ENCODE data around the gene RABEP1. TPM values are rescaled to one million over a fixed set of nuclear protein-coding genes. Genes with fewer than 3 reads are reported as not detected.

Gene RABEP1
- total RNA-seq, 1 experiment from 2014 or later, result 21.8 TPM

DNA sequence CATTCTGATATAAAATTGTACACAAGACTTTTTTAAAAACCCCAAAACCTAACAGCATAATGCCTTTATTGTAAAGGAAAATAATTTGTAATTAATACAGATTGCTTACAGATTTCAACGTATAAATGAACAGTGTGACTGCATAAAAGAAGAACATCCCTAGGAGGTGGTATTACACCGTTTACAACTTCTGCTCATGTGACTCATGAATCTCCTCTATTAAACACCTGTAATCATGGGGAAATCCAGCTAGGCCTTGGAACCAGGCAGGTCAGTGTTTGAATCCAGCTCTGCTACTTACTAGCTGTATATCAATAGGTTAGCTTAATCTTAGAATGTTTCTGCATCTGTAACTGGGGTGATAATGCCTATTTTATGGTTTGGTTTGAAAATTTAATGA, 15.2 kb downstream of the RABEP1 start:
- no peak overlapping the region for H3K4me3 Mint-ChIP-seq (ENCODE audit: unreplicated experiment)
- DNase-seq, result no peak
- Histone ChIP-seq H3K4me1 (no peaks in the 10 kb centered on the region), H3K9me3 (no peaks in the 10 kb centered on the region), H3K27me3 (replicated peaks; ENCODE audit: control insufficient read depth, insufficient read depth, low read length) (no peaks in the 10 kb centered on the region), H3K36me3 (ENCODE audit: control insufficient read depth, insufficient read depth, low read length) (no peaks in the 10 kb centered on the region), H3K4me3 (ENCODE audit: low read depth, low read length) (no peak overlapping the region)
- BruUV-seq (replicated peaks), result no TSS peak
- intact Hi-C loops (cut with micrococcal nuclease; ENCODE audit: unreplicated experiment), result no loop called here
- no peaks in the 10 kb centered on the region for H3K4me1 Mint-ChIP-seq (ENCODE audit: low read depth, unreplicated experiment)
- H3K9me3 Mint-ChIP-seq (ENCODE audit: unreplicated experiment), result no peaks in the 10 kb centered on the region
- ChIA-PET CTCF (no interaction called here), POLR2A (no interaction called here)
- no peaks in the 10 kb centered on the region for H3K27me3 Mint-ChIP-seq (ENCODE audit: insufficient read depth, unreplicated experiment)
- TF ChIP-seq, protein P1, sequence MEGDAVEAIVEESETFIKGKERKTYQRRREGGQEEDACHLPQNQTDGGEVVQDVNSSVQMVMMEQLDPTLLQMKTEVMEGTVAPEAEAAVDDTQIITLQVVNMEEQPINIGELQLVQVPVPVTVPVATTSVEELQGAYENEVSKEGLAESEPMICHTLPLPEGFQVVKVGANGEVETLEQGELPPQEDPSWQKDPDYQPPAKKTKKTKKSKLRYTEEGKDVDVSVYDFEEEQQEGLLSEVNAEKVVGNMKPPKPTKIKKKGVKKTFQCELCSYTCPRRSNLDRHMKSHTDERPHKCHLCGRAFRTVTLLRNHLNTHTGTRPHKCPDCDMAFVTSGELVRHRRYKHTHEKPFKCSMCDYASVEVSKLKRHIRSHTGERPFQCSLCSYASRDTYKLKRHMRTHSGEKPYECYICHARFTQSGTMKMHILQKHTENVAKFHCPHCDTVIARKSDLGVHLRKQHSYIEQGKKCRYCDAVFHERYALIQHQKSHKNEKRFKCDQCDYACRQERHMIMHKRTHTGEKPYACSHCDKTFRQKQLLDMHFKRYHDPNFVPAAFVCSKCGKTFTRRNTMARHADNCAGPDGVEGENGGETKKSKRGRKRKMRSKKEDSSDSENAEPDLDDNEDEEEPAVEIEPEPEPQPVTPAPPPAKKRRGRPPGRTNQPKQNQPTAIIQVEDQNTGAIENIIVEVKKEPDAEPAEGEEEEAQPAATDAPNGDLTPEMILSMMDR (IDR thresholded peaks at IDR 0.05; ENCODE audit: insufficient read depth in 1 of 2, low read depth in 1 of 2, low read length in 1 of 2, severe bottlenecking in 1 of 2, unreplicated experiment in 1 of 2), result no peak
- no peak overlapping the region for H3K27ac Mint-ChIP-seq (ENCODE audit: unreplicated experiment)
- H3K36me3 Mint-ChIP-seq (ENCODE audit: insufficient read depth, unreplicated experiment), result no peaks in the 10 kb centered on the region

DNA sequence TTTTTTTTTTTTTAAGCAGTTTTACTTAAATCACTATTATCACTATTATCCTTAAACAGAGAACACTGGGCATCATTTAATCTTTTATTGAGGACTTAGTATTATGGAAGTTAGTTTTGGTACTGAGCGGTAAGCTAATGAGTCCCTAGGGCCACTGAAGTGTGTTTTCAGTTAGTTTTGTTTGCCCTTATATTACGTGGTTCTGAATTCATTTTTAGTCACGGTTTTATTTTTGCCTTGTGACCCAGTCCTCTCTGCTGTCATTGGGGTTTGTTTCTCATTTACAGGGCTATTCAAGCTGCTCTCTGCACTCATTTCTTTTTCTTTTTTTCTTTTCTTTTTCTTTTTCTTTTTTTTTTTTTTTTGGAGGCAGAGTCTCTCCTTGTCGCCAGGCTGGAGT, 17.3 kb downstream of the RABEP1 start:
- Histone ChIP-seq H3K9me3 (no peaks in the 10 kb centered on the region), H3K27me3 (replicated peaks; ENCODE audit: control insufficient read depth, insufficient read depth, low read length) (no peaks in the 10 kb centered on the region), H3K36me3 (ENCODE audit: control insufficient read depth, insufficient read depth, low read length) (no peaks in the 10 kb centered on the region), H3K4me1 (no peaks in the 10 kb centered on the region), H3K4me3 (ENCODE audit: low read depth, low read length) (no peak overlapping the region)
- Mint-ChIP-seq H3K36me3 (ENCODE audit: insufficient read depth, unreplicated experiment) (no peaks in the 10 kb centered on the region), H3K27ac (ENCODE audit: unreplicated experiment) (no peak overlapping the region), H3K4me3 (ENCODE audit: unreplicated experiment) (no peak overlapping the region), H3K27me3 (ENCODE audit: insufficient read depth, unreplicated experiment) (no peaks in the 10 kb centered on the region), H3K4me1 (ENCODE audit: low read depth, unreplicated experiment) (no peaks in the 10 kb centered on the region), H3K9me3 (ENCODE audit: unreplicated experiment) (no peaks in the 10 kb centered on the region)
- no peak for DNase-seq
- ChIA-PET CTCF (no interaction called here), POLR2A (no interaction called here)
- TF ChIP-seq, protein P1 (IDR thresholded peaks at IDR 0.05; ENCODE audit: insufficient read depth in 1 of 2, low read depth in 1 of 2, low read length in 1 of 2, severe bottlenecking in 1 of 2, unreplicated experiment in 1 of 2), result no peak
- BruUV-seq (replicated peaks), result no TSS peak
- intact Hi-C loops (cut with micrococcal nuclease; ENCODE audit: unreplicated experiment), result no loop called here

DNA sequence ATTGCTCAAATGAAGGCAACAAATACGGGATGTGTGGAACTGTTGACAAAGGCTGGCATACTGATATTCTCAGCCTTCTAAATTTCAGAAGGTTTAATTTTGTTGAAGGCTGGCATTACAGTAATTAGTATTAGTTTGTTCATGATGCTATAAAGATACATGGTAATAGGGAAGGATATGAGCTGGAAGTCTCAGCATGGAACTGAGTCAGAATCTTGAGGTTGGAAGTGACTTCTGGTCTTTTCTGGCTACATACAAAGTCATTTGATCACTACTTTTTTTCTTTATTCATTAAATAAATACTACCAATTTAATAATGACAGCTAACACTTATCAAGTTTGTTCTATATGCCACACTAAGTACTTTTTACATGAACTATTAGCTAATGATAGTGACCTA, 22.6 kb downstream of the RABEP1 start:
- Mint-ChIP-seq H3K27ac (ENCODE audit: unreplicated experiment) (no peak overlapping the region), H3K4me3 (ENCODE audit: unreplicated experiment) (no peak overlapping the region), H3K36me3 (ENCODE audit: insufficient read depth, unreplicated experiment) (no peaks in the 10 kb centered on the region), H3K9me3 (ENCODE audit: unreplicated experiment) (no peaks in the 10 kb centered on the region), H3K27me3 (ENCODE audit: insufficient read depth, unreplicated experiment) (no peaks in the 10 kb centered on the region), H3K4me1 (ENCODE audit: low read depth, unreplicated experiment) (no peaks in the 10 kb centered on the region)
- H3K36me3 ChIP-seq (ENCODE audit: control insufficient read depth, insufficient read depth, low read length), result no peaks in the 10 kb centered on the region
- no peak for DNase-seq
- TF ChIP-seq, protein P1 (IDR thresholded peaks at IDR 0.05; ENCODE audit: insufficient read depth in 1 of 2, low read depth in 1 of 2, low read length in 1 of 2, severe bottlenecking in 1 of 2, unreplicated experiment in 1 of 2), result no peak
- no peaks in the 10 kb centered on the region for H3K4me1 ChIP-seq
- intact Hi-C loops (cut with micrococcal nuclease; ENCODE audit: unreplicated experiment), result no loop called here
- BruUV-seq (replicated peaks), result no TSS peak
- H3K4me3 ChIP-seq (ENCODE audit: low read depth, low read length), result no peak overlapping the region
- H3K27me3 ChIP-seq (replicated peaks; ENCODE audit: control insufficient read depth, insufficient read depth, low read length), result no peaks in the 10 kb centered on the region
- CTCF ChIA-PET, result no interaction called here
- H3K9me3 ChIP-seq, result no peaks in the 10 kb centered on the region
- POLR2A ChIA-PET, result no interaction called here
